ACC112 (cell line): ENCODE data around the gene LINC01488.

ENCODE experiments used
- H2AFZ ChIP-seq: fragments of 200-600 bp; sonication (generic); one replicate; pipeline ENCODE4 v1.6.0; 2017; ENCODE audit warnings: antibody characterized with exemption, low read length; ENCODE audit not compliant: unreplicated experiment
- H3K27ac ChIP-seq: fragments of 200-600 bp; sonication (generic); 2 replicates; pipeline ENCODE4 v1.5.1; 2014; ENCODE audit warnings: low read depth, mild to moderate bottlenecking, antibody characterized with exemption, low read length, moderate library complexity
- H3K27me3 ChIP-seq: fragments of 200-600 bp; sonication (generic); 2 replicates; pipeline ENCODE4 v1.6.1; 2014; ENCODE audit warnings: mild to moderate bottlenecking, antibody characterized with exemption, low read length, moderate library complexity, mixed read lengths; ENCODE audit not compliant: insufficient read depth
- H3K36me3 ChIP-seq: fragments of 200-600 bp; sonication (generic); 2 replicates; pipeline ENCODE4 v1.6.1; 2016; ENCODE audit warnings: mild to moderate bottlenecking, antibody characterized with exemption, low read length, moderate library complexity, mixed read lengths; ENCODE audit not compliant: insufficient read depth
- H3K4me1 ChIP-seq: fragments of 200-600 bp; sonication (generic); one replicate; pipeline ENCODE4 v1.6.1; 2016; ENCODE audit warnings: low read length, mixed read lengths; ENCODE audit not compliant: insufficient read depth, unreplicated experiment, control insufficient read depth
- H3K4me3 ChIP-seq: fragments of 200-600 bp; sonication (generic); 2 replicates; pipeline ENCODE4 v1.5.1; 2014; ENCODE audit warnings: mild to moderate bottlenecking, low read depth, low read length
- H3K79me2 ChIP-seq: fragments of 200-600 bp; sonication (generic); one replicate; pipeline ENCODE4 v1.6.0; 2016; ENCODE audit warnings: low read length; ENCODE audit not compliant: control insufficient read depth, unreplicated experiment, insufficient read depth

LINC01488 gene

GRCh38 chr11:69447786-69448185, 33.7 kb upstream of the LINC01488 start:
- H3K4me3 ChIP-seq: no peak overlapping the region
- H3K79me2 ChIP-seq: no peaks in the 10 kb centered on the region

DNA sequence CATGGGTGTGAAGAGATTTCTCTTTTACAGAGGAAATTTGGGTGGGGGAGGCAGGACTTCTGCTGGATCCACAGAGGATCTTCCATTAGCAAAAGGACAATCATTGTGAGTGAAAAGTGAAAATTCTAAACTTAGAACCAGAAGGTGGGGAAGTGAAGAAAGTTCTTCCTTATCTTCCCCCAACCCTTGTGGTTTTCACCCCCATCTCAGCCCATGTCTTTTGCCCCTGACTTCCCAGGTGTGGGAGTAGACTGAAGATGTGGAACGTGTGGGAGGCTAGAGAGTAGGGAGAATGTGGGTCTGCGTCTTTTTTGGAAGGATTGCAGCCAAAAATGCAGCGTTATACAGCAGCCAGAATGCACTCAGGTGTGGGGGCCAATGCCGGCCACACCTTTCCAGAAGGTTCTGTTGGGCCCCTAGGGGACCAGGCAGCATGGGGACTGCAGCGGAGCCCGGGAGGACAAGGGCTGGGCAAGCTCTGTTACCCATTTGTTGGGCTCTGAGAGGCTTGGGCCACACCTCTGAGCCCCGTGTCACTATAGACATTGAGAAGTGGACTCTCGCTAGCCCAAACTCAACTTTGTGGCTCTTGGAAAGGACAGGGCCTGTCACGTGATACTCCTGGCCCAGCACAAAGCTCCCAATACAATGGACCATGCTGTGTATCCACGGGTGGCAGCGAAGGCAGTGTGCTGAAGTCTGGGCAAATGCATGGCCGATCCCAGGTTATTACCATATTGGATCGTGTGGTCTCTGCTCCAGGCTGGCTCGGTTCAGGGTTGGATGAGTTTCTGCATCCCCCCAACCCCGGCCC, 32.8 kb upstream of the LINC01488 start:
- Histone ChIP-seq H3K36me3 (no peaks in the 10 kb centered on the region), H3K27ac (no peak overlapping the region), H3K79me2 (no peaks in the 10 kb centered on the region), H3K27me3 (no peaks in the 10 kb centered on the region), H3K4me1 (peaks cover 32% of the 10 kb centered on the region), H2AFZ (no peak overlapping the region), H3K4me3 (no peak overlapping the region)

More at GRCh38 chr11:69447786-69448185, 33.7 kb upstream of the LINC01488 start:
- Histone ChIP-seq H3K27ac (no peak overlapping the region), H2AFZ (no peak overlapping the region), H3K36me3 (no peaks in the 10 kb centered on the region), H3K4me1 (peaks cover 37% of the 10 kb centered on the region), H3K27me3 (no peaks in the 10 kb centered on the region)

DNA sequence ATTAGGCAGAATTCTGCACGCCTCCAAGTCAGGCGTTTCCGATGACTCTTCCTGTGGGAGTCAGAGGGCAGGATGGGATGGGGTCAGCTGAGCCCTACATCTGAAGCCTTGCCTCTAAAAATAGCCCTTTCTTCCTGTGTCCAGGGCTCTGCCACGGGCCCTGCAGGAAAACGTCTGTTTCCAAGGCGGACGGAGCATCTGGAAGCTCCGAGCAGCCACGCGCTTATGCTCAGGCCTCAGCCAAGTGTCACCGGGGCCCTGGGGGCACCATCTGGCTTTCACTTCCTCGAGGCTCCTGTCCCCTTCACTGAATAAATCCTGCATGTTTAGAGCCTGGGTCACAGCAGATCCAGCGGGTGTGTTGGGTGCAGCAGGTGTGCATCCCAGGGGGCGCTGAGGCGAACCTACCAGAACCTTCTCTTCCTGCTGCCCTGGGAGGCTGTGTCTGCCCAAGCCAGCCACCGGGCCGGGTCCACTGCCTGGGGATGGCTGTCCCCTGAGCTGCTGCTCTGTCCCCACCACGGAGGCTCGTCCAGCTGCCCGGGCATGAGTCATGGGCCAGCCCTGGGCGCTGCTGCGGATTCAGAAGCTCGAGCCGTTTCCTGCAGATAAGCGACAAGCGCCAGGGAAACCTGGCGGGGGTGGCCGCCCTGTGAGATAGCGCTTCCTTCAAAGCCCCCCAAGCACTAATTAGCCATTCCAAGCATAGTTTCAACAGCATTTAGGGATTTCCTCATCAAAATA, 32.0 kb upstream of the LINC01488 start:
- Histone ChIP-seq H3K4me1 (peaks cover 24% of the 10 kb centered on the region), H2AFZ (no peak overlapping the region), H3K36me3 (no peaks in the 10 kb centered on the region), H3K4me3 (no peak overlapping the region), H3K79me2 (no peaks in the 10 kb centered on the region), H3K27me3 (no peaks in the 10 kb centered on the region), H3K27ac (no peak overlapping the region)

DNA sequence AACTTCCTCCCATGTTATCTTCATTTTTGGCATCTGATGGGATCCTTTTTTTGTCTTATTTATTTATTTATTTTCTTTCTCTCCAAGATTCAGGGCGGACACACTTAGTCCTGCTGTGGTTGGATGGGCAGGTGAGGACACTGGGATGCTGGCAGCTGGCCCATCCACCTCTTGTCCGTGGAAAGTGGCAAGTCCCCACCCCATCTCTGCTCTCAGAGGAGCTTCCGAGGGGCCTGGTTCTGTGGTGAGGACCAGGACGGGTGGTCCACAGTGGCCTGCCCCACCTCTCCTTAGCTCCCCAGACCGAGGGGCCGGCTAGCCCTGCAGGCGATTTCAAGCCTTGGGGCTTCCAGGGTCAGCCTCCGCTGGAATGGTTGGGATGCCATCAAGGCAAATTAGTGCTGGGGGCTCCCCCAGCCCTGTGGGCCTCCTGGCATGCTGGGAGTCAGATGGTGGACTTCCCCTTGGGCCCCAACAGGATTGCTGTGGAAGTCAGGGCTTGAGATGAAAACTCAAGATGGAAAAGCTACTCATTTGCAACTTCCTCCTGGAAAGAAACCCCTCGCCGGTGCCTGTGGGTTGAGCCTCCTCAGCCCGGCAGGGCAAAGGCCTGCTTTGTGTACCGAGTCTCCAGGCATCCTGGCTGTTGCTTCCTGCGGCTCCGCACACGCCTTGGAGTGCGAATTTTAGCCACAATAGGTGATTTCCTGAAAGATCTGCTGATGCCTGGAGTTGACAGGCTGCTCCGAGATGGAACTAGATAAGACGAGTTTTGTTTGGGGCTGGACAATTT, 31.2 kb upstream of the LINC01488 start:
- Histone ChIP-seq H3K27me3 (no peaks in the 10 kb centered on the region), H3K36me3 (no peaks in the 10 kb centered on the region), H3K79me2 (no peaks in the 10 kb centered on the region), H3K27ac (no peak overlapping the region), H3K4me3 (no peak overlapping the region), H3K4me1 (peaks cover 16% of the 10 kb centered on the region), H2AFZ (no peak overlapping the region)

DNA sequence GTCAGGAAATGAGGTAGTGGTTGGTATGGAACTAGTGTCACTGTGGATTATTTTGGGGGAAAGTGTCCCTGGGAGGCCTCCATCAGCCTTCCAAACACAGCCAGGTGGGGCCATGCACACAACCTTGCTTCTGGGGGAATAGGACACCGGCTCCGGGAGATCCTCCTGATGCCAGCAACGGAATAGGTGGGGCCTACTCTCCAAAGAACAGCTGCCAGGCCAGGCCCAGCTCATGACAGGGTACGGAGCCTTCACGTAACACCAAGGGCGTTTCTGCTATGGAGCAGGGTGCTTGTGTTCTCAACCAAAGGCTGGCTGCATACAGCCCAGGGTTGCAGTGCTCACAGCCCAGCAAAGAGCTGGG, 30.6 kb upstream of the LINC01488 start:
- H3K4me3 ChIP-seq: no peak overlapping the region
- H3K36me3 ChIP-seq: no peaks in the 10 kb centered on the region
- H3K27ac ChIP-seq: no peak overlapping the region
- H3K4me1 ChIP-seq: peaks cover 16% of the 10 kb centered on the region
- no peak overlapping the region for H2AFZ ChIP-seq
- H3K27me3 ChIP-seq: no peaks in the 10 kb centered on the region
- H3K79me2 ChIP-seq: no peaks in the 10 kb centered on the region

GRCh38 chr11:69451289-69451688, 30.2 kb upstream of the LINC01488 start:
- H3K79me2 ChIP-seq: no peaks in the 10 kb centered on the region
- no peaks in the 10 kb centered on the region for H3K27me3 ChIP-seq
- no peak overlapping the region for H3K4me3 ChIP-seq
- H3K27ac ChIP-seq: no peak overlapping the region
- no peaks in the 10 kb centered on the region for H3K36me3 ChIP-seq
- no peak overlapping the region for H2AFZ ChIP-seq
- H3K4me1 ChIP-seq: peaks cover 16% of the 10 kb centered on the region

DNA sequence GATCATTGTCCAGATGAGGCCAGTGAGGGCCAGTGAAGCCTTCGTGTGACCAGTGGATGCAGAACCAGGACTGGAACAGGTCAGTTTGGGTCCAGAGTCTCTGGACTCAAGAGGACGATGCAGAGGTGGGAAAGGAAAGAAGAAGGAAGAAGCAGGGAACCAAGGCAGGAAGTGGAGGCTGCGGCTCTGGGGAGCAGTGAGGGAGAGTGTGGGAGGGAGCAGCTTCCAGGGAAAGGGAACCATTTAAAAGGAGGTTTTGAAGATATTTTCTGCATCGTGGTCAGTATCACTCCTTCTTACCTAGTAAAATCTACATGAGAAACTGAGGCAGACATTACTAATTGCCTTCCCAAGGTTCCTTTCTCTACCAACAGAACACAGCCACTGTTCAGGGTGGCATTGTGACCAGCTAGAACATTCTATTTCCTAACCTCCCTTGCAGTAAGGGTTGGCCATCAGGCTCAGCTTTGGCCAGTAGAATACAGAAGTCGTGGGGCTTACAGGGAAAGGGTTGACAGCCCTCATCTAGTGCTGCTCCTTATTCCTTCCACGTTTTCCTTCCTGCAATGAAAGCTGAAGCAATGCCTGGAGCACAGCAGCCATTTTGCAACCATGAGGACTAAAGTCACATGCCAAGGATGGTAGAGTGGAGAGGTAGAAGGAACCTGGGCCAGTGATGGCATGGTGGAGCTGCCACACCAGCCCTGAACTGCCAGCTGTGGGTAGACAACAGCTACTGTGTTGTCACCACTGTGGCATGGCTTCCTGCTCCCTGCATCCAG, 29.1 kb upstream of the LINC01488 start:
- no peak overlapping the region for H3K27ac ChIP-seq
- H3K4me1 ChIP-seq: peaks cover 15% of the 10 kb centered on the region
- H3K36me3 ChIP-seq: no peaks in the 10 kb centered on the region
- H2AFZ ChIP-seq: no peak overlapping the region
- no peaks in the 10 kb centered on the region for H3K79me2 ChIP-seq
- no peaks in the 10 kb centered on the region for H3K27me3 ChIP-seq
- no peak overlapping the region for H3K4me3 ChIP-seq

- Histone ChIP-seq H3K27me3 (no peaks in the 10 kb centered on the region), H3K36me3 (no peaks in the 10 kb centered on the region), H3K27ac (no peak overlapping the region), H3K79me2 (no peaks in the 10 kb centered on the region), H3K4me1 (peaks cover 11% of the 10 kb centered on the region), H3K4me3 (no peak overlapping the region), H2AFZ (no peak overlapping the region)
These were observed 28.3 kb upstream of the LINC01488 start for GRCh38 chr11:69453151-69453550.

- peaks cover 11% of the 10 kb centered on the region for H3K4me1 ChIP-seq
- H3K4me3 ChIP-seq: no peak overlapping the region
- no peaks in the 10 kb centered on the region for H3K79me2 ChIP-seq
- no peak overlapping the region for H2AFZ ChIP-seq
- H3K27me3 ChIP-seq: no peaks in the 10 kb centered on the region
- H3K36me3 ChIP-seq: no peaks in the 10 kb centered on the region
- H3K27ac ChIP-seq: no peak overlapping the region
These were observed 27.4 kb upstream of the LINC01488 start for GRCh38 chr11:69454018-69454417.

DNA sequence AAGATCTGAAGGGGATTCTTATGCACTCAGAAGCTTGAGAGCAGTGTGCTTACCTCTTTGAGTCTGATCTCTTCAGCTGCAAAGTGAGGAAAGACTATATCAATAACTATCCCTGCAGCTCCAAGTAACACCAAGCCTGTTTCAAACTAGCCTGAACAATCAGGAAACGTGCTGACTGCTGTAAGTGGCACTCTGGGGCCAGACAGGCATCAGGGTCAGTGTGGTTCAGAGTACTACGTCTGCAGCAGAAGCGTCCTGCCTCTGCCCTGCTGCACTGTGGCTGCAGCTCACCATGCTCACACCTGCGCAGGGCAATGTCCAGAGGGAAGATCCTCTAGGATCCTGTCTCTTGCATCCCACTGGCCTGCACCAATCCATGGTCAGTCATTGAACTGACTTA, 25.5 kb upstream of the LINC01488 start:
- Histone ChIP-seq H3K4me3 (no peak overlapping the region), H3K27ac (no peak overlapping the region), H3K27me3 (no peaks in the 10 kb centered on the region), H2AFZ (no peak overlapping the region), H3K36me3 (no peaks in the 10 kb centered on the region), H3K4me1 (peaks cover 13% of the 10 kb centered on the region), H3K79me2 (no peaks in the 10 kb centered on the region)
